GM19043 (cell line): ENCODE measurements around the gene RNF141.

Experiments
- ATAC-seq: cut with Tn5 transposase; IDR thresholded peaks from one replicate; pipeline ENCODE4 v1.9.1; 2021; ENCODE audit warnings: low read depth; ENCODE audit not compliant: unreplicated experiment

RNF141 gene

GRCh38 chr11:10540915-10541560 is at the start of gene RNF141:
Gene RNF141, minus strand, starts transcription at chr11:10541187. Its CDS starts 7,029 bp downstream, at chr11:10534158.
- ATAC-seq: peak; percentile 97

- no peak for ATAC-seq
Observed at GRCh38 chr11:10590218-10590915, 49.4 kb upstream of the RNF141 start.

DNA sequence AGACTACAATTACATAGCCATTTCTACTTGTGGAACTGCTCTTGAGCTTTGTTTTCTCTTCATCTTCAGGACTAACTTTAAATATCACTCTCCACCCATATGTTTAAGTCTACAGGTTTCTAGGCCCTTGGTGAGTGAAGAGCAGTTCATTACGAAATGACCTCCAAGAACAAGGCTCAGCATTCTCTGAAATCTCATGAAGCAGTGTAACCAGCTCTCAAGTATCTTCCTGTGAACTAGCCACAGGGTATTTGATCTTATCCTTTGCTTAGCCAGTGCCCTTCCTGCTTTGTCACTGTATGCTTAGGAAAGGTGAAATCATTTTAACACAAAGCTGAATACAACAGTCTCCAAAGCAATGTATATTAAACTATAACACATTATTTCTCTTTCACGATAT is 47.9 kb upstream of the RNF141 start:
- ATAC-seq: no peak

- no peak for ATAC-seq
Observed at GRCh38 chr11:10587995-10588394, 47.0 kb upstream of the RNF141 start.

- ATAC-seq: no peak
Observed at GRCh38 chr11:10587388-10587787, 46.4 kb upstream of the RNF141 start.

GRCh38 chr11:10584071-10584501 is 43.1 kb upstream of the RNF141 start:
- ATAC-seq: no peak

- ATAC-seq: no peak
Observed at GRCh38 chr11:10581481-10582019, 40.6 kb upstream of the RNF141 start.

DNA sequence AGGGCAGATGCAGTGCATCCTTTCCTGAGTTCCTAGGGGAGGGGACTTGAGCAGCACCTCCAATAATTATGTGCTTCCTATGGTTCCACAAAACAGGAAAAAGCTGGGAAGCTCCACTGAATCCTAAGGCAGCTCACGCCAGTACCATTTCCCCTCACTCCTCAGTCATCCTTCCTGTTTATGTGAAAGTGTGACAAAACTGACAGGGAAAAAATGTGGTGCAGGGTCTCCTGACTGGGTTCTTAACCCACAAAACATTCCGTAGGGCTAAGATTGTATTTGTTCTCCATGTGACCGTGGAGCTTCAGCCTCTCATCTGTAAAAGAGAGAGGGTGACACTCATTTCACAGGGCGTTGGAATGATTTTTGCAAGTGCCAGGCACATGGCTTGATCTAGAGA is 39.6 kb upstream of the RNF141 start:
- no peak for ATAC-seq

GRCh38 chr11:10579700-10580099 is 38.7 kb upstream of the RNF141 start:
- ATAC-seq: no peak

DNA sequence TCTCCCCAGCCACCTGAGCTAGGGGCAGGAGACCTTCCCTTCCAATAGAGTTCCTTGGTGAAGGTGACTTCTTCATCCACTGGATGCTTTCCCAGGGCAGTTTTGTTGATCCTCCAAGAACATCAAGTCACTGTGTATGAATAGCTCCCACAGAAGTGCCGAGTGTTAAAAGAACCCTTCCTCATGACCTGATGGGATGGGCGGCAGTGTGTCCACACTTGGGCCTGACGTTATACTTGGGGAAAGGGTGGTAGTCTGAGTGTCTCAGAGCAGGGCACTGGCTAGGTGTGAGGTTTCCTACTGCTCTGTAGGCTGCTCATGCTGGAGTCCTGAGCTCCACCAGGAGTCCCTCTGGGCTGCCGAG is 35.0 kb upstream of the RNF141 start:
- no peak for ATAC-seq

GRCh38 chr11:10575346-10576034 is 34.5 kb upstream of the RNF141 start:
- ATAC-seq: no peak

DNA sequence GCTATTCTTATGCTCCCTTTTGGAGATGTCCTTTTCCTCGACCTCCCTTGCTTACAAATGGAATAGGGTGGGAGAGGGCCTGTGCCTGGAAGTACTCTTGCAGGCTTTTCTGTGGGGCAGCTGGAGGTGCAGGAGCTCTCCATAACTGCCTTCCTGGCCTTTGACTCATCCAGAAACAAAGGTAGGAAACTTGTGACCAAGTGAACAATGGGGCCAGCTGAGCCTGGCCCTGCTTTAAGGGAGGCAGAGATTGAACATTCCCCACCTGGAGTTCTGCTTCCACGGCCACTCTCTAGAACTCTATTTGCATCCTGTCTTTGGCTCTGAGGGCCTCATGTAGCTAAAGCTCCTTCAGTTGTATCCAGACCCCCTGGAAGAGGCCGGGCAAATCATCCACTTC is 32.6 kb upstream of the RNF141 start:
- ATAC-seq: no peak

DNA sequence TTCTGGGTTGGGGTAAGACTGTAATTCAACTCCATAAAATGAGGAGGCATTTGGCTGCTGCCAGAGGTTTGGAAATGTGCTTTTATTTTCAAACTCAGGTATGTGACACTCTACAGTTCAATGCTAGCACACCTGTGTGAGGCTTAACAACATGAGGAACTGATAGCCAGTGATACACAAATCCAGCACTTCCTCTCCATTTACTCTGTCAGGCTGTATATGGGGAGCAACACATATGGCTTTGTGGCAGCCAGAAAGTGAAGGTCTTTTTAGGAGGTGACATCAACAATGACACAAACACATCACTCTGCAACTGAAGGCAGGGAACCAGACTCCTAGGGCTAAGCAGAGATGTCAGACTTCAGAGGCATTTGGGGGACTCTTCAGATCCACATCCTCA is 32.0 kb upstream of the RNF141 start:
- ATAC-seq: no peak

DNA sequence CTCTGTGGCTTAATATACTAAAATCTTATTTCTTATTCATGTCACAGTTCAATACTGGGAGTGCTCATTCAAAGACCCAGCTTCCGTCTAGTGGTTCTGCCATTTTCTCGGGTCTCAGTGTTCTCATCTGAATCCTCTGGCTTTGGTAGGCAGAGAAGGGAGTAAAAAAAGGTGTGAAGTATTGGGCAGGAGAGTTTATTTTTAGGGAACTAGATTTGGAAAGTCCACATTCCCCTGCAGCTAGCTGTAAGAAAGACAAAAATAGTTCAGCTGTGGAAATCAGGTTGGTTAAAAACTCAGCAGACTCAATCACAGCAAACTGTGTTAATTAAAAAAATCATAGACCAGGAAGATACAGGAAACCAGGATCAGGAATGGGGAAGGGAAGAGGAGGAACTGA is 31.5 kb upstream of the RNF141 start:
- ATAC-seq: no peak

DNA sequence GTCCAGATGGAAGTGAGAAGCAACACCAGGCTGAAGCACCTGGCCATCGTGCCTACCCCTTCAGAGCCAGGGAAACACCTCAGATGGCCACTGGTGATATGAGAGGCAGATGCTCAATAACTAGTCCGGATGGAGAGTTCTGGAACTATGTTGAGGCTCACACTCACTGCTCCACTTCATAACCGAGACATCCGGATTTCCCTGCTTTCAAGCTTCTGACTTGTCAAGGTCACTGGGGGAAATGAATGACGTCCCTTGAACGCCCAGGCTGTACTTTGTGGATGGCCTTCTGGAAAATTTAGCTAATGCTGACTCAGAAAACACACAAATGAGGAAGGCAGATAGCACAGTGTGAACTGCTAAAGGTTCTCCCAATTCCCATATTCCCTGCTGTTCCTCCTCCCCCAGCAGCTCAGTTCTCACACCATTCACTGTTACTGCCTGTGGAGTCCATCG is 27.5 kb upstream of the RNF141 start, which contains the start of gene LYVE1:
LYVE1 (minus strand) TSS at position 180 of the 456 bp plus-strand sequence; CDS start at position 47, 133 bp downstream.
- no peak for ATAC-seq

- no peak for ATAC-seq
Observed at GRCh38 chr11:10567446-10567845, 26.5 kb upstream of the RNF141 start.

DNA sequence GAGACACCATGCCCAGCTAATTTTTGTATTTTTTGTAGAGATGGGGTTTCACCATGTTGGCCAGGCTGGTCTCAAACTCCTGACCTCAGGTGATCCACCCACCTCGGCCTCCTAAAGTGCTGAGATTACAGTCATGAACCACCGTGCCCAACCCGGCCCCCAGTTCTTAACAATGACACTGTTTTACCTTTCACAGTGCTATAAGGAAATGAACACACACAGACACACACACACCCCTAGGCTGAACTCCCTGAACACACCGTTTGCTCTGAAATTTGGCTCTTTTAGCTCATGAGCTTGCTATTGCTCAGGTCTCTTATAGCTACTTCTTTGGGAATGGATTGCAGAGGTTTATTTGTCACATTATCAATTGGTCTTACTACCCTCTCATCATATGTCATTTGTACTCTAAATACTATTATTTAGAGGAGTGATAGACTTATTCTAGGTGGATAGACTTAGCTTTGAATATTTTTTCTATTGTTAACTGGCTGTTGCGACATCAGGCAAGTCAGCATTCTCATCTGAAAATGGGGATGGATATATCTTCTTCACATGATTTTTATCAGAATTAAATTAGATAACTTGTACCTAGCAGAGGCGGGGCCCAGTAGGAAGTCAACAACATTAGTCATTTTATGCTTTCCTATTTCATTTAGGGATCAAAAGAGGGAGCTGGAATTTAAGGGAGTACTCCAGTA is 25.4 kb upstream of the RNF141 start:
- ATAC-seq: no peak

DNA sequence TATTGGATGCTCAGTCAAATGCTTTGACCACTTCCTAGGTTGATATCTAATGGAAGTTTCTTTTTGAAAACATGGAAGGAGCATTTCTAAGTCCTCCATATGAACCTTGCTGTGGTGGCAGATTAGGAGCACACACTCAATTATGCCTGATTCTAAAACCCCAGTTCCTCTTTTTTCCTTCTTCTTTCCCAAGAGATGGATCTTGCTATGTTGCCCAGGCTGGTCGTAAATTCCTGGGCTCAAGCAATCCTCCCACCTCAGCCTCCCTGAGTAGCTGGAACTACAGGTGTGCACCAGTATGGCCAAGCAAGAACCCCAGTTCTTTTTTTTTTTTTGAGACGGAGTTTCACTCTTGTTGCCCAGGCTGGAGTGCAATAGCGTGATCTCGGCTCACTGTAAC is 24.5 kb upstream of the RNF141 start:
- ATAC-seq: no peak

DNA sequence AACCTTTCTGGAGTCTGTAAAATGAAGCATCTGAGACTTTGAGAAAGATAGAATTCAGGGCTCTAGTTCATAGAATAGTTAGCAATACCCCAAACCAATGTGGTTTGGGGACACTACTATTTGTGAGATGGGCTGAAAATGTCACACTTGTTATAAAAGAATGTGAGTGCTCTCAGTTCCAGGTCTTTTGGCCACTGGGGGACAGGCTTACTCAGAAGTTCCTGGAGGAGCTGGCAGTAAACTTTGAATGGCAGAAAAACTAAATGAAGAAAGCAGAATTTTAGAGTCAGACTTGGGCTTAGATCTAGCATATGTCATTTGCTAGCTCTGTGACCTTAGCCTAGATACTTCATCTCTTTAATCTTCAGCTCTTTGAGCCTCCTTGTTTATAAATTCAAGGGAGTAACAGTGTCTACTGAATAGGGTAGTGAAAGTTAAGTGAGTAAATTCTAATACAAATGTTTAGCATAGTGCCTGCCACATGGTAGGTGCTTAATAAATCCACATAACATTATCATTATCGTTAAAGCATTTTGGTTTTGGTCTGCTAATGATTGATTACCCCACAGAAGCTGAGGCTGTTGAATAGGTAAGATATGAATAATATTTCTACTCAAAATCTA is 23.8 kb upstream of the RNF141 start:
- ATAC-seq: no peak

DNA sequence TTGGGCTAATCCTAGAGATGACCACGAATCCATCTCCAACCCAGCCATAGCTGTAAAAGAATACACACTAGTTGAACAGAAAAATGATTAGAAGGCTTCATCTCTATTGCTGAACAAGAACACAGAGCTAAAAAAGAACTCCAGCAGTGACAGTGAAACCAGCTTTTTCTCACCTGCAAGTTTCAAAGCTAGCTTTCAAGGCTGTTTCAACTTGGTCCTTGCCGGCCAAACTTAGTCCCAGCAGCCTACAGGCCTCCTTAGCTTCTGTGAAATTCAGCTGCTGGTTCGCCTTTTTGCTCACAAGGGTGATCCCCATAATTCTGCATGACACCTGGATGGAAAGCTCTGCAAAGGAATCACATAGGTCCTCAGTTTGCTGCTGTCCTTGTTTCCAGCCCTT is 23.0 kb upstream of the RNF141 start:
- no peak for ATAC-seq
